Measurements from ENCODE around the gene ADD1.

Gene ADD1

GRCh38 chr4:2814627-2815270 lies 28.9 kb upstream of the ADD1 start:
- TF ChIP-seq CTCF (IDR thresholded peaks at IDR 0.05) = no peak
- TF ChIP-seq ZFX (IDR thresholded peaks at IDR 0.05; ENCODE audit: borderline replicate concordance) = no peak
- no peak overlapping the region for H3K27ac ChIP-seq

- no peak for TF ChIP-seq ZFX (IDR thresholded peaks at IDR 0.05; ENCODE audit: borderline replicate concordance)
- no peak for TF ChIP-seq CTCF (IDR thresholded peaks at IDR 0.05)
- H3K27ac ChIP-seq = peak overlapping the region; percentile 84
Observed at GRCh38 chr4:2816401-2816954, 27.2 kb upstream of the ADD1 start.

- TF ChIP-seq CTCF (IDR thresholded peaks at IDR 0.05) (no peak), ZFX (IDR thresholded peaks at IDR 0.05; ENCODE audit: borderline replicate concordance) (no peak)
- peak overlapping the region; percentile 84 for H3K27ac ChIP-seq
Observed at GRCh38 chr4:2817137-2817536, 26.5 kb upstream of the ADD1 start.

GRCh38 chr4:2817701-2818350 lies 25.8 kb upstream of the ADD1 start:
- H3K27ac ChIP-seq = peak overlapping the region; percentile 84
- TF ChIP-seq ZFX (IDR thresholded peaks at IDR 0.05; ENCODE audit: borderline replicate concordance) = no peak
- no peak for TF ChIP-seq CTCF (IDR thresholded peaks at IDR 0.05)

GRCh38 chr4:2818351-2818939 lies 25.2 kb upstream of the ADD1 start:
- peak overlapping the region; percentile 84 for H3K27ac ChIP-seq
- no peak for TF ChIP-seq ZFX (IDR thresholded peaks at IDR 0.05; ENCODE audit: borderline replicate concordance)
- TF ChIP-seq CTCF (IDR thresholded peaks at IDR 0.05) = no peak

- H3K27ac ChIP-seq = peak overlapping the region; percentile 84
Observed at GRCh38 chr4:2819244-2820215, 24.1 kb upstream of the ADD1 start.

More at GRCh38 chr4:2819244-2820215, 24.1 kb upstream of the ADD1 start:
- no peak for TF ChIP-seq ZFX (IDR thresholded peaks at IDR 0.05; ENCODE audit: borderline replicate concordance)
